GM12878 (cell line): Measurements from ENCODE around the gene SCN11A.

Experiments used
- CBFB ChIP-seq: IDR thresholded peaks from 2 replicates; pipeline ENCODE4 v1.6.1; 2016; ENCODE audit warnings: antibody characterized with exemption, low read depth
- CBX5 ChIP-seq: sonication (generic); IDR thresholded peaks from 2 replicates; pipeline ENCODE4 v1.6.1; 2016; ENCODE audit warnings: low read depth, moderate library complexity, mild to moderate bottlenecking, inconsistent platforms
- EP300 ChIP-seq, 2 experiments: fragments of 150-350 bp in 1 of 2; IDR thresholded peaks; 2 replicates each; pipeline ENCODE4 v1.6.1; 2011 to 2012; ENCODE audit warnings: low read depth in 2 of 2, low read length in 2 of 2, borderline replicate concordance in 1 of 2, improper control_type of control experiment in 1 of 2, inconsistent platforms in 1 of 2; ENCODE audit not compliant: control insufficient read depth in 1 of 2
- EZH2 ChIP-seq: IDR thresholded peaks from 2 replicates; pipeline ENCODE4 v1.6.1; 2012; ENCODE audit warnings: low read depth, mild to moderate bottlenecking, control low read depth, inconsistent platforms, low read length, borderline replicate concordance; ENCODE audit not compliant: control insufficient read depth
- HDAC2 ChIP-seq: fragments of 200-600 bp; sonication (generic); IDR thresholded peaks from 2 replicates; pipeline ENCODE4 v1.6.1; 2017
- NFXL1 ChIP-seq: fragments of 450-650 bp; IDR thresholded peaks from 2 replicates; pipeline ENCODE4 v1.6.1; 2017; ENCODE audit warnings: antibody characterized with exemption, mild to moderate bottlenecking, borderline replicate concordance
- SRF ChIP-seq, 2 experiments: IDR thresholded peaks; 2 replicates each; pipeline ENCODE4 v1.6.1; 2011; ENCODE audit warnings: low read depth in 2 of 2, low read length in 2 of 2, mild to moderate bottlenecking in 1 of 2, moderate library complexity in 1 of 2
- TCF12 ChIP-seq: IDR thresholded peaks from 2 replicates; pipeline ENCODE4 v1.6.1; 2011; ENCODE audit warnings: low read depth, mild to moderate bottlenecking, low read length
- ZNF384 ChIP-seq: IDR thresholded peaks from 2 replicates; pipeline ENCODE4 v1.6.1; 2012; ENCODE audit warnings: low read depth, mild to moderate bottlenecking, low read length, improper control_type of control experiment, borderline replicate concordance
- TF ChIP-seq, protein P1 (sequence below), 3 experiments: IDR thresholded peaks in 2 of 3; conservative IDR thresholded peaks in 1 of 3; 2 replicates each; pipeline ENCODE4 v1.5.1; 2011; ENCODE audit warnings: low read depth in 3 of 3, low read length in 3 of 3, mild to moderate bottlenecking in 3 of 3, control low read depth in 2 of 3, moderate library complexity in 2 of 3, inconsistent platforms in 1 of 3, mixed read lengths in 1 of 3; ENCODE audit not compliant: control insufficient read depth in 2 of 3, insufficient read depth in 1 of 3; ENCODE audit errors: extremely low read depth in 1 of 3
- TF ChIP-seq, protein P2 (sequence below): fragments of 450-650 bp; IDR thresholded peaks from 2 replicates; pipeline ENCODE4 v1.6.1; 2017; ENCODE audit warnings: low read depth, mild to moderate bottlenecking, moderate library complexity
- TF ChIP-seq, protein P3 (sequence below): IDR thresholded peaks from 2 replicates; pipeline ENCODE4 v1.6.1; 2012; ENCODE audit warnings: improper control_type of control experiment, low read depth, low read length; ENCODE audit not compliant: insufficient replicate concordance
- TF ChIP-seq, protein P4 (sequence below): IDR thresholded peaks from 2 replicates; pipeline ENCODE4 v1.6.1; 2011; ENCODE audit warnings: low read depth, mild to moderate bottlenecking, low read length, moderate library complexity, borderline replicate concordance; ENCODE audit errors: extremely low read depth

DNA sequence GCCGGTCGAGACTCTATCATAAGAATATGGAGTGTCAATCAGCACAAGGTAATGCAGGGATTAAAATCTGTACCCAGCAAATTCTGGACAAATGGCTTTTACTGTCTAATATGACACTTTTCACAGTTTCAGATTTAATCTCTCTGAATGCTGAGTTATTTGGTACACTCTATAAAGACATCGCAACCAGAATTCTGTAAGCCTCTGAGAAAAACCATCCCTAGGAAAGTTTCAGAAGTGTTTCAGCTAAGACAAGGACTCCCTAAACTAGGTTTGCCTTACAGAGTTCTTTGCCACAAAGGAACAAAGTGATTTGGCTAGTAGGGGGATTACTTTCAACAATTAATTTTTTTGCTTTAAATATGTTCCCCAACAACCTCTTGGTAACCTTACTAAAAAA, 11.4 kb upstream of the SCN11A start:
- TF ChIP-seq CBFB (no peak), TCF12 (no peak), HDAC2 (no peak), EP300 (IDR thresholded peaks at IDR 0.05; ENCODE audit: borderline replicate concordance in 1 of 2, control insufficient read depth in 1 of 2, low read depth in 2 of 2, low read length in 2 of 2) (no peak), ZNF384 (no peak), EZH2 (no peak), NFXL1 (no peak), CBX5 (no peak), SRF (IDR thresholded peaks at IDR 0.05; ENCODE audit: low read depth in 2 of 2, low read length in 2 of 2) (no peak)
- TF ChIP-seq, protein P1, sequence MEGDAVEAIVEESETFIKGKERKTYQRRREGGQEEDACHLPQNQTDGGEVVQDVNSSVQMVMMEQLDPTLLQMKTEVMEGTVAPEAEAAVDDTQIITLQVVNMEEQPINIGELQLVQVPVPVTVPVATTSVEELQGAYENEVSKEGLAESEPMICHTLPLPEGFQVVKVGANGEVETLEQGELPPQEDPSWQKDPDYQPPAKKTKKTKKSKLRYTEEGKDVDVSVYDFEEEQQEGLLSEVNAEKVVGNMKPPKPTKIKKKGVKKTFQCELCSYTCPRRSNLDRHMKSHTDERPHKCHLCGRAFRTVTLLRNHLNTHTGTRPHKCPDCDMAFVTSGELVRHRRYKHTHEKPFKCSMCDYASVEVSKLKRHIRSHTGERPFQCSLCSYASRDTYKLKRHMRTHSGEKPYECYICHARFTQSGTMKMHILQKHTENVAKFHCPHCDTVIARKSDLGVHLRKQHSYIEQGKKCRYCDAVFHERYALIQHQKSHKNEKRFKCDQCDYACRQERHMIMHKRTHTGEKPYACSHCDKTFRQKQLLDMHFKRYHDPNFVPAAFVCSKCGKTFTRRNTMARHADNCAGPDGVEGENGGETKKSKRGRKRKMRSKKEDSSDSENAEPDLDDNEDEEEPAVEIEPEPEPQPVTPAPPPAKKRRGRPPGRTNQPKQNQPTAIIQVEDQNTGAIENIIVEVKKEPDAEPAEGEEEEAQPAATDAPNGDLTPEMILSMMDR (IDR thresholded peaks at IDR 0.05 in 2 of 3, conservative IDR thresholded peaks at IDR 0.05 in 1 of 3; ENCODE audit: control insufficient read depth in 2 of 3, extremely low read depth in 1 of 3, insufficient read depth in 1 of 3, low read depth in 3 of 3, low read length in 3 of 3): no peak
- TF ChIP-seq, protein P2, sequence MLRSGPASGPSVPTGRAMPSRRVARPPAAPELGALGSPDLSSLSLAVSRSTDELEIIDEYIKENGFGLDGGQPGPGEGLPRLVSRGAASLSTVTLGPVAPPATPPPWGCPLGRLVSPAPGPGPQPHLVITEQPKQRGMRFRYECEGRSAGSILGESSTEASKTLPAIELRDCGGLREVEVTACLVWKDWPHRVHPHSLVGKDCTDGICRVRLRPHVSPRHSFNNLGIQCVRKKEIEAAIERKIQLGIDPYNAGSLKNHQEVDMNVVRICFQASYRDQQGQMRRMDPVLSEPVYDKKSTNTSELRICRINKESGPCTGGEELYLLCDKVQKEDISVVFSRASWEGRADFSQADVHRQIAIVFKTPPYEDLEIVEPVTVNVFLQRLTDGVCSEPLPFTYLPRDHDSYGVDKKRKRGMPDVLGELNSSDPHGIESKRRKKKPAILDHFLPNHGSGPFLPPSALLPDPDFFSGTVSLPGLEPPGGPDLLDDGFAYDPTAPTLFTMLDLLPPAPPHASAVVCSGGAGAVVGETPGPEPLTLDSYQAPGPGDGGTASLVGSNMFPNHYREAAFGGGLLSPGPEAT: no peak
- TF ChIP-seq, protein P3, sequence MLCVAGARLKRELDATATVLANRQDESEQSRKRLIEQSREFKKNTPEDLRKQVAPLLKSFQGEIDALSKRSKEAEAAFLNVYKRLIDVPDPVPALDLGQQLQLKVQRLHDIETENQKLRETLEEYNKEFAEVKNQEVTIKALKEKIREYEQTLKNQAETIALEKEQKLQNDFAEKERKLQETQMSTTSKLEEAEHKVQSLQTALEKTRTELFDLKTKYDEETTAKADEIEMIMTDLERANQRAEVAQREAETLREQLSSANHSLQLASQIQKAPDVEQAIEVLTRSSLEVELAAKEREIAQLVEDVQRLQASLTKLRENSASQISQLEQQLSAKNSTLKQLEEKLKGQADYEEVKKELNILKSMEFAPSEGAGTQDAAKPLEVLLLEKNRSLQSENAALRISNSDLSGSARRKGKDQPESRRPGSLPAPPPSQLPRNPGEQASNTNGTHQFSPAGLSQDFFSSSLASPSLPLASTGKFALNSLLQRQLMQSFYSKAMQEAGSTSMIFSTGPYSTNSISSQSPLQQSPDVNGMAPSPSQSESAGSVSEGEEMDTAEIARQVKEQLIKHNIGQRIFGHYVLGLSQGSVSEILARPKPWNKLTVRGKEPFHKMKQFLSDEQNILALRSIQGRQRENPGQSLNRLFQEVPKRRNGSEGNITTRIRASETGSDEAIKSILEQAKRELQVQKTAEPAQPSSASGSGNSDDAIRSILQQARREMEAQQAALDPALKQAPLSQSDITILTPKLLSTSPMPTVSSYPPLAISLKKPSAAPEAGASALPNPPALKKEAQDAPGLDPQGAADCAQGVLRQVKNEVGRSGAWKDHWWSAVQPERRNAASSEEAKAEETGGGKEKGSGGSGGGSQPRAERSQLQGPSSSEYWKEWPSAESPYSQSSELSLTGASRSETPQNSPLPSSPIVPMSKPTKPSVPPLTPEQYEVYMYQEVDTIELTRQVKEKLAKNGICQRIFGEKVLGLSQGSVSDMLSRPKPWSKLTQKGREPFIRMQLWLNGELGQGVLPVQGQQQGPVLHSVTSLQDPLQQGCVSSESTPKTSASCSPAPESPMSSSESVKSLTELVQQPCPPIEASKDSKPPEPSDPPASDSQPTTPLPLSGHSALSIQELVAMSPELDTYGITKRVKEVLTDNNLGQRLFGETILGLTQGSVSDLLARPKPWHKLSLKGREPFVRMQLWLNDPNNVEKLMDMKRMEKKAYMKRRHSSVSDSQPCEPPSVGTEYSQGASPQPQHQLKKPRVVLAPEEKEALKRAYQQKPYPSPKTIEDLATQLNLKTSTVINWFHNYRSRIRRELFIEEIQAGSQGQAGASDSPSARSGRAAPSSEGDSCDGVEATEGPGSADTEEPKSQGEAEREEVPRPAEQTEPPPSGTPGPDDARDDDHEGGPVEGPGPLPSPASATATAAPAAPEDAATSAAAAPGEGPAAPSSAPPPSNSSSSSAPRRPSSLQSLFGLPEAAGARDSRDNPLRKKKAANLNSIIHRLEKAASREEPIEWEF: no peak
- TF ChIP-seq, protein P4, sequence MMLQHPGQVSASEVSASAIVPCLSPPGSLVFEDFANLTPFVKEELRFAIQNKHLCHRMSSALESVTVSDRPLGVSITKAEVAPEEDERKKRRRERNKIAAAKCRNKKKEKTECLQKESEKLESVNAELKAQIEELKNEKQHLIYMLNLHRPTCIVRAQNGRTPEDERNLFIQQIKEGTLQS: no peak
